Natural killer cell (primary cell): ENCODE results near the gene SCYGR8. TPM values are rescaled to one million over a fixed set of nuclear protein-coding genes. Genes with fewer than 3 reads are reported as not detected.
"Not testable (repeated sequence)": the region's sequence is repeated elsewhere in the genome, so short reads cannot be mapped to it uniquely, and the experiment has no call there.

Experiments used
- ATAC-seq, 3 donors: fragments of 150-1000 bp in 2 of 3; fragments of 200-7000 bp in 1 of 3; cut with Tn5 transposase; 1 replicate in 1 of 3; 2 replicates in 2 of 3; pipeline ENCODE4 v1.10.0; 2021; ENCODE audit warnings: mild to moderate bottlenecking in 2 of 3, moderate library complexity in 2 of 3
- DNase-seq, 2 donors: peaks; one replicate each; pipeline versions ENCODE4 v3.0.0 to v3.0.0-alpha.2; 2013 to 2021; ENCODE audit warnings: mixed read lengths in 1 of 2
- H3K27ac ChIP-seq: one replicate; pipeline ENCODE4 v1.5.1; 2013; ENCODE audit warnings: mild to moderate bottlenecking, low read length
- H3K27me3 ChIP-seq: one replicate; pipeline ENCODE4 v1.6.1; 2013; ENCODE audit warnings: low read length; ENCODE audit not compliant: control insufficient read depth, insufficient read depth
- H3K36me3 ChIP-seq: one replicate; pipeline ENCODE4 v1.6.1; 2013; ENCODE audit warnings: low read length; ENCODE audit not compliant: control insufficient read depth, insufficient read depth
- H3K4me1 ChIP-seq: one replicate; pipeline ENCODE4 v1.6.1; 2013; ENCODE audit warnings: low read length; ENCODE audit not compliant: control insufficient read depth, insufficient read depth
- H3K4me3 ChIP-seq: one replicate; pipeline ENCODE4 v1.5.1; 2013; ENCODE audit warnings: low read length
- H3K9me3 ChIP-seq: one replicate; pipeline ENCODE4 v1.6.1; 2013; ENCODE audit warnings: low read length; ENCODE audit not compliant: control insufficient read depth, insufficient read depth
- H3K27ac Mint-ChIP-seq, 2 donors: one replicate each; pipeline ENCODE4 v1.8.0; 2022; ENCODE audit warnings: mild to moderate bottlenecking in 2 of 2, mixed read lengths in 2 of 2, moderate library complexity in 1 of 2
- H3K27me3 Mint-ChIP-seq, 2 donors: one replicate each; pipeline ENCODE4 v1.8.0; 2022; ENCODE audit warnings: low read depth in 2 of 2, mixed read lengths in 2 of 2
- H3K36me3 Mint-ChIP-seq: one replicate; pipeline ENCODE4 v1.8.0; 2022; ENCODE audit warnings: mixed read lengths
- H3K4me1 Mint-ChIP-seq, 2 donors: one replicate each; pipeline ENCODE4 v1.8.0; 2022; ENCODE audit warnings: mixed read lengths in 2 of 2
- H3K4me3 Mint-ChIP-seq: one replicate; pipeline ENCODE4 v1.8.0; 2022; ENCODE audit warnings: mild to moderate bottlenecking, moderate library complexity, mixed read lengths
- H3K9me3 Mint-ChIP-seq, 2 donors: one replicate each; pipeline ENCODE4 v1.8.0; 2022; ENCODE audit warnings: mixed read lengths in 2 of 2
- CTCF ChIP-seq: fragments of 200-600 bp; IDR thresholded peaks from one replicate; pipeline ENCODE4 v1.8.0; 2022; ENCODE audit warnings: antibody characterized with exemption
- WGBS: methylation state at CpG from one replicate; pipeline ENCODE4 v1.1.7; 2013; ENCODE audit warnings: missing lambda C conversion rate; ENCODE audit not compliant: insufficient coverage; 5-methylcytosine and 5-hydroxymethylcytosine counted together
- intact Hi-C: fragments of 100-400 bp; cut with micrococcal nuclease; formaldehyde crosslinking; loops from one replicate; pipeline ENCODE4 v1.14.2; 2022
- total RNA-seq, 4 donors: library from RNA; stranded (reverse); fragments of 120-200 nt in 1 of 4; gene quantifications; one replicate each; pipeline versions ENCODE4 v1.2.3 to v1.2.4, GENCODE V29; 2013 to 2022

The SCYGR8 gene
- total RNA-seq, 3 donors from 2014 or later (not counting 1 experiment from before 2014, with no cell fraction given), result not detected

- 93% methylated on average over 10 of the region's 15 CpGs for WGBS
- intact Hi-C loops, result no loop called here
- H3K27me3 Mint-ChIP-seq, result peaks cover 0 to 6% of the 10 kb centered on the region in 2 donors
- H3K27ac Mint-ChIP-seq, result no peak within 1 kb of the TSS
- no peaks in the 10 kb centered on the region for H3K9me3 Mint-ChIP-seq
- no peak for TF ChIP-seq CTCF
- ATAC-seq (no peak), DNase-seq (no peak)
- Histone ChIP-seq H3K27ac (no peak within 1 kb of the TSS), H3K4me3 (no peak within 1 kb of the TSS), H3K36me3 (no peaks in the 10 kb centered on the region), H3K9me3 (no peaks in the 10 kb centered on the region), H3K4me1 (no peaks in the 10 kb centered on the region), H3K27me3 (no peaks in the 10 kb centered on the region)
- H3K4me1 Mint-ChIP-seq, result no peaks in the 10 kb centered on the region
- H3K36me3 Mint-ChIP-seq, result no peaks in the 10 kb centered on the region
- no peak within 1 kb of the TSS for H3K4me3 Mint-ChIP-seq
These were observed 21.2 kb upstream of the SCYGR8 start, which contains the start of gene SCYGR6 for GRCh38 chr2:227724394-227725039. TSS of gene SCYGR6 (minus strand) at chr2:227724757. CDS start at chr2:227724757, 0 bp downstream.

DNA sequence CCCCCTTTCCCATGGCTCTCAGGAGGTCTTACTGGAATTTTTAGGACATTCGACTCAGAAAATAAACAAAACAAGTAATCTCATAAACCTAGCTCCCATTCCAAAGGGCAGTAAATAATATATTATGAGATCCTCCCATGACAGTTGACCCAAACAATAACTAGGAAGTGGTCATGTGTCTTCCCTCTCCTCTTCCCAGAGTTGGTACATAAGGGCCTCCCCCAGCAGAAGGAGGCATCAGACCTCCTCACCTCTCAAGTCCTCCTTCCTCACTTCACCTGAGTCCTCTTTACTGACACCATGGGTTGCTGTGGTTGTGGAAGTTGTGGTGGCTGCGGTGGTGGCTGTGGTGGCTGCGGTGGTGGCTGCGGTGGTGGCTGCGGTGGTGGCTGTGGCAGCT, 17.7 kb upstream of the SCYGR8 start, which contains the start of gene SCYGR7:
SCYGR7 (plus strand) TSS at position 301 of the 400 bp plus-strand sequence; CDS start at position 301, 0 bp downstream.
- H3K9me3 ChIP-seq, result no peaks in the 10 kb centered on the region
- Mint-ChIP-seq H3K4me3 (no peak within 1 kb of the TSS), H3K36me3 (no peaks in the 10 kb centered on the region), H3K4me1 (no peaks in the 10 kb centered on the region), H3K27me3 (peaks cover 0 to 6% of the 10 kb centered on the region in 2 donors), H3K27ac (no peak within 1 kb of the TSS), H3K9me3 (no peaks in the 10 kb centered on the region)
- H3K4me1 ChIP-seq, result no peaks in the 10 kb centered on the region
- 98% methylated on average over 4 of the region's 5 CpGs for WGBS
- H3K27me3 ChIP-seq, result no peaks in the 10 kb centered on the region
- H3K36me3 ChIP-seq, result no peaks in the 10 kb centered on the region
- DNase-seq, result no peak
- no peak within 1 kb of the TSS for H3K4me3 ChIP-seq
- H3K27ac ChIP-seq, result no peak within 1 kb of the TSS
- no peak for ATAC-seq
- intact Hi-C loops, result no loop called here
- no peak for TF ChIP-seq CTCF

DNA sequence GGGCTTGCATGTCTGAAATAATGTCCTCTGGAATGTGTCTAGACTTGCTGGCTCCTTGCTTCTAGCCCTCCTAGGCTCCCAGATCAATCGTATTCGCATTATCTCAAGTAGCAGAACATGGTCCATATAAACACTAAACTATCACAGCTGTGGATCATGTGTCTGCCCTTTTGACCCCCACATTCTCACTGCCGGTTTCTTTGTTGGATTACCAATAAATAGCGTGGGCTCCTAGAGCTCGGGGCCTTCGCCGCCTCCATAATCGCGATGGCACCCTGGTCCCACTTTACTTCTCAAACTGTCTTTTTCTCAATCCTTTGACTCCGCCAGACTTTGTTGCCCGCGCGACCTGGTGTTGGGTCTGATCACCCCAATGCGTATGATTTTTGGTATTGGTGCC, 6.3 kb upstream of the SCYGR8 start:
- H3K27ac Mint-ChIP-seq, result no peak overlapping the region
- H3K4me3 Mint-ChIP-seq, result no peak overlapping the region
- intact Hi-C loops, result no loop called here
- H3K27me3 Mint-ChIP-seq, result peaks cover 0 to 7% of the 10 kb centered on the region in 2 donors
- DNase-seq, result no peak
- no peak overlapping the region for H3K4me3 ChIP-seq
- H3K4me1 Mint-ChIP-seq, result no peaks in the 10 kb centered on the region
- H3K27ac ChIP-seq, result no peak overlapping the region
- no peaks in the 10 kb centered on the region for H3K36me3 Mint-ChIP-seq
- no peak for ATAC-seq
- no peaks in the 10 kb centered on the region for H3K27me3 ChIP-seq
- no peak for TF ChIP-seq CTCF
- 96% methylated on average over 14 of the region's 14 CpGs for WGBS
- no peaks in the 10 kb centered on the region for H3K9me3 Mint-ChIP-seq
- no peaks in the 10 kb centered on the region for H3K9me3 ChIP-seq
- no peaks in the 10 kb centered on the region for H3K36me3 ChIP-seq
- H3K4me1 ChIP-seq, result no peaks in the 10 kb centered on the region

- peak in 1 of 2 donors; percentile 18 for DNase-seq
- 89% methylated on average over 5 of the region's 7 CpGs for WGBS
- H3K9me3 ChIP-seq, H3K27ac ChIP-seq, H3K27ac Mint-ChIP-seq, H3K27me3 ChIP-seq, ATAC-seq, H3K4me3 Mint-ChIP-seq, H3K36me3 Mint-ChIP-seq, H3K4me1 ChIP-seq, H3K4me3 ChIP-seq, H3K9me3 Mint-ChIP-seq, H3K36me3 ChIP-seq, H3K27me3 Mint-ChIP-seq, intact Hi-C loops, H3K4me1 Mint-ChIP-seq: not testable (repeated sequence)
These were observed 5.0 kb upstream of the SCYGR8 start for GRCh38 chr2:227740705-227741104.
